ENCODE data around the gene NR6A1. TPM values are rescaled to one million over a fixed set of nuclear protein-coding genes. Genes with fewer than 3 reads are reported as not detected.
A peak's percentile ranks its signal among the peaks of the same experiment; 100 is the strongest.

Gene NR6A1
- total RNA-seq, 5 donors from 2014 or later (not counting 1 experiment from before 2014, with no cell fraction given), result 0.19 to 0.50 (median 0.40) TPM; not detected in 1

DNA sequence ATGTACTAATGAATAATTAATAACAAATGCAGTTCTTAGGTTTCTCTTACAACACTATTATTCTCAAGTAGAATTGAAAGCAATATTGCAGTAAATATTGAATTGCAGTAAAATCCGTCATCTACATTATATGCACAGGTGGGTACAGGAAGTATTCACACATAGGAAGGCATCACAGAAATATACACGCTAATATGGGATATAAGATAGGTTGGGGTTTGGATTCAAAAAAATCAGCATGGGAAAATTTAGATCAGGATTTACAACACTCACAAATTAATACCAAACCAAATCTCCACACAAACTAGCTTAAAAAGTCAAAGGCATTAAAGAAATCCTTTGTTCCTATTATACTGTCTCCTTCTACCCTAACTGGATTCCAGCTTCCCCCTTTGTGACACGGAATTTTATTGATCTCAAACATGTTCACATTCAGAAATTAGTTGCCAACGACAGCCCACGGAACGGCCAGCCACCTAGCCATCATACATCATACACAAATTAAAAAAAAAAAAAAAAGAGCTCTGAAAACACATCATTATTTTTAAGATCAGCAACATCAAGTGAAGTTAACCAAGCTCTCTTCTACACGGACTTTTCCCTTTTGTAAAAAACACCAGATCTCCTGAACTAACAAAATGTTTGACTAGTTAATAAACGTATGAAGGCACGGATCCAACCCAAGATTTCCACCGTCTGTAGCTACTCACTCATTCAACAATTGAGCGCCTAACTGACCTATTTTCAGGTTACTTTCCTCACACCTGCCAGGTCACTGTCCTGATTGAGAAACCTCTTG, 2.2 kb downstream of the NR6A1 start:
- H3K36me3 ChIP-seq (ENCODE audit: control insufficient read depth in 2 of 2, extremely low read depth in 1 of 2, insufficient read depth in 1 of 2, low read length in 1 of 2), result no peaks in the 10 kb centered on the region
- H3K9me3 ChIP-seq, result no peaks in the 10 kb centered on the region
- POLR2A ChIA-PET, result no interaction called here
- H3K36me3 Mint-ChIP-seq, result no peaks in the 10 kb centered on the region
- H3K4me1 ChIP-seq (ENCODE audit: control insufficient read depth in 1 of 2, extremely low read depth in 1 of 2, insufficient read depth in 2 of 2, low read length in 2 of 2), result peaks cover 2 to 29% of the 10 kb centered on the region in 2 experiments
- peaks cover 30 to 35% (median 31%) of the 10 kb centered on the region in 3 donors for H3K4me1 Mint-ChIP-seq
- CTCF ChIA-PET, result interaction anchor here in 1 of 2 donors (0.5 to 1.3 kb wide), 7 partner anchors 8 to 1560 kb away, joined by 3 to 8 read pairs (median 4); partner anchors contain the start of gene WDR38
- H3K27me3 ChIP-seq (replicated peaks in 1 of 2; ENCODE audit: control insufficient read depth in 2 of 2, extremely low read depth in 1 of 2, insufficient read depth in 2 of 2, low read length in 1 of 2), result peaks cover 0 to 41% of the 10 kb centered on the region in 2 experiments
- DNase-seq (no peak), ATAC-seq (replicated peaks in 1 of 4) (no peak)
- H3K27ac Mint-ChIP-seq, result no peak overlapping the region
- peak overlapping the region; percentile 79 to 96 (median 84) for H3K4me3 Mint-ChIP-seq
- no peak overlapping the region for H3K4me3 ChIP-seq (ENCODE audit: control insufficient read depth in 1 of 2, extremely low read depth in 1 of 2, low read length in 1 of 2)
- H3K27me3 Mint-ChIP-seq, result peaks cover 52 to 67% of the 10 kb centered on the region in 2 donors
- no peak overlapping the region for H3K27ac ChIP-seq (ENCODE audit: low read length)
- 19% methylated on average over 5 of the region's 11 CpGs for WGBS (ENCODE audit: insufficient coverage)
- no peaks in the 10 kb centered on the region for H3K9me3 Mint-ChIP-seq

DNA sequence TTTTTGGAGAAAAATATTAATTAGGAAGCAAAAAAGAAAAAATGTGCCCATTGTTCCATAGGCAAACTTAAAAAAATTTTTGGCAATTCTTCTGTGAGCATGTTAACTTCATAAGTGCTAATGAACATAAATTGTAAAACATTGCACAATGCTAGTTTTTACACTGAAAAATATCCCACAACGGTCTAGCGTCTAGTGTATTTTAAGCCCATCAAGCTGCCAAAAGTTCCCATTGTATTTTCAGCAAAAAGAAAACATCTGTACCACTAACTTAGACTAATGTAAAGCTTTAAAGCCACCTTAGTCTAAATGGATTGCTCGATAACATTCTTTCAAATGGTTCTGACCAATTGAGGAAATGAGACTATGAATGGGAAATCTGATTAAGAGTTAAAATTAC, 2.8 kb downstream of the NR6A1 start:
- Mint-ChIP-seq H3K27ac (no peak overlapping the region), H3K9me3 (no peaks in the 10 kb centered on the region), H3K4me1 (peaks cover 26 to 30% (median 30%) of the 10 kb centered on the region in 3 donors), H3K36me3 (no peaks in the 10 kb centered on the region), H3K4me3 (no peak overlapping the region), H3K27me3 (peaks cover 47 to 66% of the 10 kb centered on the region in 2 donors)
- ATAC-seq (replicated peaks in 1 of 4) (no peak), DNase-seq (no peak)
- no peaks in the 10 kb centered on the region for H3K36me3 ChIP-seq (ENCODE audit: control insufficient read depth in 2 of 2, extremely low read depth in 1 of 2, insufficient read depth in 1 of 2, low read length in 1 of 2)
- no peaks in the 10 kb centered on the region for H3K9me3 ChIP-seq
- POLR2A ChIA-PET, result no interaction called here
- no peak overlapping the region for H3K4me3 ChIP-seq (ENCODE audit: control insufficient read depth in 1 of 2, extremely low read depth in 1 of 2, low read length in 1 of 2)
- CTCF ChIA-PET, result interaction anchor here in 1 of 2 donors (0.5 to 1.3 kb wide), 5 partner anchors 56 to 1561 kb away, joined by 4 to 8 read pairs (median 6); partner anchors contain the start of gene WDR38
- WGBS (ENCODE audit: insufficient coverage), result no CpG with 5 or more reads among the region's 3 CpGs
- H3K27me3 ChIP-seq (replicated peaks in 1 of 2; ENCODE audit: control insufficient read depth in 2 of 2, extremely low read depth in 1 of 2, insufficient read depth in 2 of 2, low read length in 1 of 2), result peaks cover 0 to 43% of the 10 kb centered on the region in 2 experiments
- no peak overlapping the region for H3K27ac ChIP-seq (ENCODE audit: low read length)
- H3K4me1 ChIP-seq (ENCODE audit: control insufficient read depth in 1 of 2, extremely low read depth in 1 of 2, insufficient read depth in 2 of 2, low read length in 2 of 2), result peaks cover 2 to 29% of the 10 kb centered on the region in 2 experiments

DNA sequence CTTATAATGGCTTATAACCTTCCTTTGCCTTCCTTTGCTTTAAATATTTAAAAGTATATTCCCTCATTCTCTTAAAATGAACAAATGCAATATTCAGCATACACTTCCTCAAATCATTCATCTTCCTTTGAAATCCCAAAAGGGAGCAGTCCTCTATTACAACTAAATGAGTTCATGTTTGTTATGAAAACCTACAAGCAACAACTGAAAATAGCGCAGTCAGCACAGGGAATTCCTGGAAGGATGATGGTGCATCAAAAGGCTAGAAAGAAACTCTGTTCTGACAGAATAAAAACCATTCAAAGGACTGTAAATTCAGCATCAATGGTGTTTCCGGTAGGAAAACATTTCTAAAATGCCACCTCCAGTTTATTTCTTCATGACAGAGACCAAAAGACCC, 3.3 kb downstream of the NR6A1 start:
- Mint-ChIP-seq H3K27ac (no peak overlapping the region), H3K9me3 (no peaks in the 10 kb centered on the region), H3K4me3 (no peak overlapping the region), H3K27me3 (peaks cover 51 to 70% of the 10 kb centered on the region in 2 donors), H3K36me3 (no peaks in the 10 kb centered on the region), H3K4me1 (peaks cover 26 to 30% (median 29%) of the 10 kb centered on the region in 3 donors)
- ChIA-PET POLR2A (no interaction called here), CTCF (no interaction called here)
- DNase-seq (no peak), ATAC-seq (replicated peaks in 1 of 4) (no peak)
- Histone ChIP-seq H3K9me3 (no peaks in the 10 kb centered on the region), H3K27ac (ENCODE audit: low read length) (no peak overlapping the region), H3K27me3 (replicated peaks in 1 of 2; ENCODE audit: control insufficient read depth in 2 of 2, extremely low read depth in 1 of 2, insufficient read depth in 2 of 2, low read length in 1 of 2) (peaks cover 0 to 38% of the 10 kb centered on the region in 2 experiments), H3K4me1 (ENCODE audit: control insufficient read depth in 1 of 2, extremely low read depth in 1 of 2, insufficient read depth in 2 of 2, low read length in 2 of 2) (peaks cover 2 to 29% of the 10 kb centered on the region in 2 experiments), H3K36me3 (ENCODE audit: control insufficient read depth in 2 of 2, extremely low read depth in 1 of 2, insufficient read depth in 1 of 2, low read length in 1 of 2) (no peaks in the 10 kb centered on the region), H3K4me3 (ENCODE audit: control insufficient read depth in 1 of 2, extremely low read depth in 1 of 2, low read length in 1 of 2) (no peak overlapping the region)
- WGBS (ENCODE audit: insufficient coverage), result no CpG with 5 or more reads among the region's 2 CpGs

DNA sequence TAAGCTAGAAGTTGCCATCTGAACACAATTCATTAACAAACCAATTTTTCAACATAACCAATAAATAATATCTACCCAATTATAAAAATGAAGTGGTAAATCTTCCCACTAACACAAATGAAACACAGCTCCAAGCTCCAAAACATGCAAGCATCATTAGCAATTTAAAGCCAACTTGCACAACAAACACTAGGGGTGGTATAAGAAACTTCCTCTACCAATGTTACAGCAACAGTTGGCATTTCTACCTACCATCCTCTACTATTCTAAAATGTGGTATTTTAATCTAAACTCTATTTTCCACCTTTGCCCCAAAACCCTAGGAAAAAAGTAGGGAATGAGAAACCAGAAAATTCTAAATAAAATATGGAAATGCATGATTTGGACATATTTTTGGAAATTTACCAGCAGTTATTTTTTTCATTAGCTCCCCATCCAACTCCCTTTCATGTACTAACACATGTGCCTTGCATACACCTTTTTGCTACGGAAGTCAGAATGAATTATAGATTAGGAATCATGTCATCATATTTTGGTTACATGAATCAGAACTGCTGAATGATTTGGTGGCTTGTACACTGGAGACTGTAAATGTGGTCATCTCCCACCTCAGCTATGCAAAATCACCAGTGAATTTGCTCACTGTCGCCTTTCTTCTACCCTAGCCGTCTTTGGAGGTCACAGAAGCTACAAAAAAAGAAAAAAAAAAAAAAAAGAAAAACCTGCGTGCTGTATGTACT, 4.1 kb downstream of the NR6A1 start:
- DNase-seq (peak in 1 of 35 experiments; percentile 29), ATAC-seq (replicated peaks in 1 of 4) (no peak)
- POLR2A ChIA-PET, result interaction anchor here (0.6 to 0.7 kb wide), 2 partner anchors 51 to 94 kb away, joined by 3 read pairs; no protein-coding TSS in a partner anchor
- Mint-ChIP-seq H3K27ac (no peak overlapping the region), H3K27me3 (peaks cover 51 to 71% of the 10 kb centered on the region in 2 donors), H3K36me3 (no peaks in the 10 kb centered on the region), H3K4me3 (no peak overlapping the region), H3K9me3 (no peaks in the 10 kb centered on the region), H3K4me1 (peaks cover 20 to 22% (median 21%) of the 10 kb centered on the region in 3 donors)
- peaks cover 2 to 23% of the 10 kb centered on the region in 2 experiments for H3K4me1 ChIP-seq (ENCODE audit: control insufficient read depth in 1 of 2, extremely low read depth in 1 of 2, insufficient read depth in 2 of 2, low read length in 2 of 2)
- H3K27ac ChIP-seq (ENCODE audit: low read length), result no peak overlapping the region
- H3K4me3 ChIP-seq (ENCODE audit: control insufficient read depth in 1 of 2, extremely low read depth in 1 of 2, low read length in 1 of 2), result no peak overlapping the region
- H3K9me3 ChIP-seq, result no peaks in the 10 kb centered on the region
- no CpG with 5 or more reads among the region's 4 CpGs for WGBS (ENCODE audit: insufficient coverage)
- peaks cover 0 to 29% of the 10 kb centered on the region in 2 experiments for H3K27me3 ChIP-seq (replicated peaks in 1 of 2; ENCODE audit: control insufficient read depth in 2 of 2, extremely low read depth in 1 of 2, insufficient read depth in 2 of 2, low read length in 1 of 2)
- H3K36me3 ChIP-seq (ENCODE audit: control insufficient read depth in 2 of 2, extremely low read depth in 1 of 2, insufficient read depth in 1 of 2, low read length in 1 of 2), result no peaks in the 10 kb centered on the region
- CTCF ChIA-PET, result interaction anchor here in 1 of 2 donors (1.8 kb wide), 1 partner anchor 9 kb away, joined by 7 read pairs; the partner anchor contains the start of gene OLFML2A

DNA sequence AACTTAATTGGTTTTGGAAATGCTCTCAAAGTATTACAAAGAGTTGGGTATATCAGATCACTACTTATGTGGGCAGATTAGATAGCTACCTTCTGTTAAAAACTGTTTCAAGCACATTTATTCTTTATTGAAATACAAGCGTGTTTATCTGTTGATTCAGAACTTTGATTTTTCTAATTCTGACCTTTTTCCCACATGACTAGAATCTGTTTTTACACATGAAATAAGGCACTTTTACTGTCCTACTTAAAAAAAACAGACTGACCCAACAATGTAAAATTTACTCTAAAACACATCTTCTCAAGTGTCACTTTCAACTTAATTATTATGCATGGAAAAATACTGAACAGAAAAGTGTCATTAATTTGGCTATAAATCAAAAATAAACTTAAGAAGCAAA, 4.8 kb downstream of the NR6A1 start:
- no peaks in the 10 kb centered on the region for H3K9me3 ChIP-seq

DNA sequence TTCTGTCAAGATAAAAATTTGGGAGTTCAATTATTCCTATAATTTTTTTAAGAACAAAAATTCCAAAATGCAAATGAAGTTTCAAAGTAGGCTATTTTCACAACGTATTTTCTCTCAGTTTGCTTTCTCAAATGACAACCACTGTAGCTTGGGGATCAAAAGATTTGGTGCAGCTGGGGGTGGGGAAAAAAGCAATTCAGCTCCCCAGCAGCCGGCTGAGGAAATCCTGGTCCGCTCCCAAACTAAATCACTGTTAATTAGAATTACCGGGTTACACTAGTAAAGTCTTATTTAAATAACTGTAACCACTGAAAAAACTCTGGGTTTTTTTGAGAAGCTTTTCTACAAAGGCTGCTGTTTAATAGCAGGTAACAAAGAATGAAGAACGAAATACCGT, 5.7 kb downstream of the NR6A1 start:
- Histone ChIP-seq H3K4me1 (ENCODE audit: control insufficient read depth in 1 of 2, extremely low read depth in 1 of 2, insufficient read depth in 2 of 2, low read length in 2 of 2) (peaks cover 0 to 11% of the 10 kb centered on the region in 2 experiments), H3K36me3 (ENCODE audit: control insufficient read depth in 2 of 2, extremely low read depth in 1 of 2, insufficient read depth in 1 of 2, low read length in 1 of 2) (no peaks in the 10 kb centered on the region), H3K27ac (ENCODE audit: low read length) (no peak overlapping the region), H3K9me3 (no peaks in the 10 kb centered on the region), H3K4me3 (ENCODE audit: control insufficient read depth in 1 of 2, extremely low read depth in 1 of 2, low read length in 1 of 2) (no peak overlapping the region), H3K27me3 (replicated peaks in 1 of 2; ENCODE audit: control insufficient read depth in 2 of 2, extremely low read depth in 1 of 2, insufficient read depth in 2 of 2, low read length in 1 of 2) (peaks cover 0 to 23% of the 10 kb centered on the region in 2 experiments)
- Mint-ChIP-seq H3K27ac (no peak overlapping the region), H3K4me1 (peaks cover 12 to 17% (median 14%) of the 10 kb centered on the region in 3 donors), H3K36me3 (no peaks in the 10 kb centered on the region), H3K4me3 (no peak overlapping the region), H3K27me3 (peaks cover 64 to 80% of the 10 kb centered on the region in 2 donors), H3K9me3 (no peaks in the 10 kb centered on the region)
- CTCF ChIA-PET, result interaction anchor here in 1 of 2 donors (0.6 to 1.8 kb wide), 5 partner anchors 9 to 504 kb away, joined by 3 to 7 read pairs (median 3); partner anchors contain the start of gene OLFML2A
- POLR2A ChIA-PET, result no interaction called here
- no CpG with 5 or more reads among the region's 6 CpGs for WGBS (ENCODE audit: insufficient coverage)
- DNase-seq (no peak), ATAC-seq (replicated peaks in 1 of 4) (no peak)

More for the DNA sequence above, 4.8 kb downstream of the NR6A1 start:
- DNase-seq, result no peak
- Mint-ChIP-seq H3K4me1 (peaks cover 14 to 19% (median 16%) of the 10 kb centered on the region in 3 donors), H3K9me3 (no peaks in the 10 kb centered on the region), H3K27me3 (peaks cover 57 to 73% of the 10 kb centered on the region in 2 donors), H3K27ac (no peak overlapping the region), H3K36me3 (no peaks in the 10 kb centered on the region), H3K4me3 (no peak overlapping the region)
- WGBS (ENCODE audit: insufficient coverage), result no CpG with 5 or more reads among the region's 1 CpG
- POLR2A ChIA-PET, result interaction anchor here (0.5 to 0.7 kb wide), 5 partner anchors 22 to 241 kb away, joined by 3 to 5 read pairs (median 3); no protein-coding TSS in a partner anchor
- Histone ChIP-seq H3K27ac (ENCODE audit: low read length) (no peak overlapping the region), H3K27me3 (replicated peaks in 1 of 2; ENCODE audit: control insufficient read depth in 2 of 2, extremely low read depth in 1 of 2, insufficient read depth in 2 of 2, low read length in 1 of 2) (peaks cover 0 to 26% of the 10 kb centered on the region in 2 experiments), H3K4me3 (ENCODE audit: control insufficient read depth in 1 of 2, extremely low read depth in 1 of 2, low read length in 1 of 2) (no peak overlapping the region), H3K36me3 (ENCODE audit: control insufficient read depth in 2 of 2, extremely low read depth in 1 of 2, insufficient read depth in 1 of 2, low read length in 1 of 2) (no peaks in the 10 kb centered on the region), H3K4me1 (ENCODE audit: control insufficient read depth in 1 of 2, extremely low read depth in 1 of 2, insufficient read depth in 2 of 2, low read length in 2 of 2) (peaks cover 0 to 16% of the 10 kb centered on the region in 2 experiments)
- no peak for ATAC-seq (replicated peaks in 1 of 4)
- CTCF ChIA-PET, result interaction anchor here (0.5 to 1.8 kb wide), 4 partner anchors 10 to 130 kb away, joined by 3 to 7 read pairs (median 3); partner anchors contain the start of gene OLFML2A (in 1 of the 2)
